H9 (cell line): ENCODE measurements around the gene DTX4. TPM values are rescaled to one million over a fixed set of nuclear protein-coding genes. Genes with fewer than 3 reads are reported as not detected.

Experiments
- DNase-seq: peaks from one replicate; pipeline ENCODE4 v3.0.0-alpha.2; 2017
- H2AFZ ChIP-seq: one replicate; pipeline ENCODE4 v1.6.1; 2013; ENCODE audit warnings: mild to moderate bottlenecking, low read length, control low read depth, moderate library complexity
- H2AK5ac ChIP-seq: 2 replicates; pipeline ENCODE4 v1.6.1; 2013; ENCODE audit warnings: low read length, control low read depth, mixed read lengths; ENCODE audit not compliant: insufficient read length
- H2BK120ac ChIP-seq: one replicate; pipeline ENCODE4 v1.6.1; 2013; ENCODE audit warnings: low read depth, mild to moderate bottlenecking, low read length, control low read depth, inconsistent platforms; ENCODE audit not compliant: poor library complexity, severe bottlenecking
- H2BK12ac ChIP-seq: 2 replicates; pipeline ENCODE4 v1.6.1; 2013; ENCODE audit warnings: low read length, control low read depth, mixed read lengths, low read depth; ENCODE audit not compliant: insufficient read length
- H2BK15ac ChIP-seq: 2 replicates; pipeline ENCODE4 v1.6.1; 2013; ENCODE audit warnings: low read depth, low read length, control low read depth
- H2BK20ac ChIP-seq: one replicate; pipeline ENCODE4 v1.6.1; 2013; ENCODE audit warnings: low read depth, mild to moderate bottlenecking, low read length, control low read depth, inconsistent platforms; ENCODE audit not compliant: poor library complexity, severe bottlenecking
- H2BK5ac ChIP-seq: 2 replicates; pipeline ENCODE4 v1.6.1; 2013; ENCODE audit warnings: low read length, control low read depth, mixed read lengths; ENCODE audit not compliant: insufficient read length
- H3K14ac ChIP-seq: 2 replicates; pipeline ENCODE4 v1.6.1; 2013; ENCODE audit warnings: low read length, control low read depth; ENCODE audit not compliant: insufficient read depth
- H3K18ac ChIP-seq: 2 replicates; pipeline ENCODE4 v1.6.1; 2013; ENCODE audit warnings: low read depth, mild to moderate bottlenecking, mixed read lengths, low read length, control low read depth; ENCODE audit not compliant: insufficient read length
- H3K23ac ChIP-seq: 2 replicates; pipeline ENCODE4 v1.6.1; 2013; ENCODE audit warnings: low read length, control low read depth, mixed read lengths, low read depth; ENCODE audit not compliant: insufficient read length
- H3K23me2 ChIP-seq: 2 replicates; pipeline ENCODE4 v1.6.1; 2013; ENCODE audit warnings: low read depth, mild to moderate bottlenecking, mixed read lengths, low read length, control low read depth; ENCODE audit not compliant: insufficient read length, poor library complexity, severe bottlenecking
- H3K27ac ChIP-seq: 2 replicates; pipeline ENCODE4 v1.5.1; 2013; ENCODE audit warnings: low read length, control low read depth, mixed read lengths, low read depth; ENCODE audit not compliant: insufficient read length
- H3K27me3 ChIP-seq: 2 replicates; pipeline ENCODE4 v1.6.1; 2013; ENCODE audit warnings: low read length, control low read depth, inconsistent platforms; ENCODE audit not compliant: insufficient read depth
- H3K4ac ChIP-seq: 2 replicates; pipeline ENCODE4 v1.6.1; 2013; ENCODE audit warnings: low read depth, mild to moderate bottlenecking, control low read depth, inconsistent platforms, low read length, moderate library complexity
- H3K4me1 ChIP-seq: 2 replicates; pipeline ENCODE4 v1.6.1; 2013; ENCODE audit warnings: low read length, control low read depth, inconsistent platforms; ENCODE audit not compliant: insufficient read depth
- H3K4me2 ChIP-seq: 2 replicates; pipeline ENCODE4 v1.6.1; 2013; ENCODE audit warnings: low read length, control low read depth, mixed read lengths; ENCODE audit not compliant: insufficient read length, insufficient read depth
- H3K56ac ChIP-seq: 2 replicates; pipeline ENCODE4 v1.6.1; 2013; ENCODE audit warnings: low read depth, mild to moderate bottlenecking, mixed read lengths, low read length, control low read depth; ENCODE audit not compliant: insufficient read length
- H3K79me1 ChIP-seq: 2 replicates; pipeline ENCODE4 v1.6.1; 2013; ENCODE audit warnings: low read depth, mild to moderate bottlenecking, moderate library complexity, low read length, control low read depth, inconsistent platforms; ENCODE audit not compliant: insufficient read depth, poor library complexity, severe bottlenecking
- H3K79me2 ChIP-seq: 2 replicates; pipeline ENCODE4 v1.6.1; 2013; ENCODE audit warnings: low read length, control low read depth, inconsistent platforms; ENCODE audit not compliant: insufficient read depth
- H3K9ac ChIP-seq: 2 replicates; pipeline ENCODE4 v1.6.1; 2013; ENCODE audit warnings: low read length, control low read depth, mixed read lengths; ENCODE audit not compliant: insufficient read length; ENCODE audit errors: extremely low read depth
- H3K9me3 ChIP-seq: one replicate; pipeline ENCODE4 v1.6.1; 2013; ENCODE audit warnings: low read depth, low read length, inconsistent platforms; ENCODE audit not compliant: control insufficient read depth
- H3T11ph ChIP-seq: one replicate; pipeline ENCODE4 v1.6.1; 2013; ENCODE audit warnings: mild to moderate bottlenecking, low read length, control low read depth, inconsistent platforms
- H4K20me1 ChIP-seq: one replicate; pipeline ENCODE4 v1.6.1; 2013; ENCODE audit not compliant: control insufficient read depth, insufficient read length, insufficient read depth
- H4K5ac ChIP-seq: 2 replicates; pipeline ENCODE4 v1.6.1; 2013; ENCODE audit warnings: low read depth, mild to moderate bottlenecking, mixed read lengths, low read length, control low read depth; ENCODE audit not compliant: insufficient read length
- H4K8ac ChIP-seq: replicated peaks from 2 replicates; pipeline ENCODE4 v1.6.1; 2013; ENCODE audit warnings: low read length, control low read depth, mixed read lengths, low read depth; ENCODE audit not compliant: insufficient read length
- H4K91ac ChIP-seq: 2 replicates; pipeline ENCODE4 v1.6.1; 2013; ENCODE audit warnings: low read depth, mild to moderate bottlenecking, moderate library complexity, mixed read lengths, low read length, control low read depth; ENCODE audit not compliant: insufficient read length
- H3K27ac Mint-ChIP-seq, 3 experiments: 2 replicates in 2 of 3; 3 replicates in 1 of 3; pipeline ENCODE4 v1.8.0; 2020 to 2021; ENCODE audit warnings: mixed read lengths in 3 of 3, mild to moderate bottlenecking in 1 of 3, moderate library complexity in 1 of 3
- H3K27me3 Mint-ChIP-seq: 2 replicates; pipeline ENCODE4 v1.8.0; 2021; ENCODE audit warnings: low read depth, mild to moderate bottlenecking, moderate library complexity, mixed read lengths
- H3K36me3 Mint-ChIP-seq, 3 experiments: 2 replicates in 2 of 3; 3 replicates in 1 of 3; pipeline ENCODE4 v1.8.0; 2020 to 2021; ENCODE audit warnings: low read depth in 3 of 3, mixed read lengths in 3 of 3; ENCODE audit not compliant: insufficient read depth in 1 of 3
- H3K4me1 Mint-ChIP-seq, 2 experiments: 2 replicates each; pipeline ENCODE4 v1.8.0; 2020; ENCODE audit warnings: mixed read lengths in 2 of 2
- H3K4me3 Mint-ChIP-seq, 2 experiments: 2 replicates in 1 of 2; 3 replicates in 1 of 2; pipeline ENCODE4 v1.8.0; 2020 to 2021; ENCODE audit warnings: mild to moderate bottlenecking in 2 of 2, mixed read lengths in 2 of 2, moderate library complexity in 1 of 2
- H3K9me3 Mint-ChIP-seq, 2 experiments: 2 replicates in 1 of 2; 3 replicates in 1 of 2; pipeline ENCODE4 v1.8.0; 2020; ENCODE audit warnings: mild to moderate bottlenecking in 2 of 2, mixed read lengths in 2 of 2, moderate library complexity in 1 of 2
- WGBS: extraction: QIAGEN DNeasy Blood & Tissue Kit; methylation state at CpG from one replicate; pipeline ENCODE4 v1.1.7; 2013; ENCODE audit warnings: missing lambda C conversion rate, low lambda C conversion rate, mixed read lengths; ENCODE audit not compliant: insufficient read length; ENCODE audit errors: extremely low coverage; 5-methylcytosine and 5-hydroxymethylcytosine counted together
- total RNA-seq: library from RNA; stranded (reverse); gene quantifications from 2 replicates; pipeline ENCODE4 v1.2.1, GENCODE V29; 2021
- TF ChIP-seq, protein P1 (sequence below): fragments of 200-600 bp; sonication (generic); conservative IDR thresholded peaks from 3 replicates; pipeline ENCODE4 v1.8.0; 2021; ENCODE audit warnings: antibody characterized with exemption, mild to moderate bottlenecking

DTX4 gene
- total RNA-seq, 1 experiment from 2014 or later: 13.0 TPM

DNA sequence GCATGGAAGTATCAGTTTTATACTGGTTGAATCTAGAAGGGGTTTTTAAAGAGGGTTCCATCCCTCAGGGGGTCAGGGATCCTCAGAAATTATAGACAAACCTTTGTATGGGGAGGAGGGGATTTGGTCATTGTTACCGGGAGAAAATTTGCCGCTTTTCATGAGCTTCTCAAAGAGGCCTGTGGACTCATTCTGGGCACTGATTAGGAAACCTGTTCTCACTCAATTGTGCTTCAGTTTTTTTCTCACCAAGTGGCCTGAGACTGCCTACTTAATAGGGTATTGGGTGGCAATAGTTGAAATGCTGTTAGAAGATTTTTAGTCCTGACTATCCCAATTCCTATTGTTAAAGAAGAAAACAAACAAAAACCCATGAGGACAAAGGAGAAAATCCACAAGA lies 26.8 kb downstream of the DTX4 start:
- WGBS: no CpG with 5 or more reads among the region's 2 CpGs

More for the DNA sequence above, 26.8 kb downstream of the DTX4 start:
- no peaks in the 10 kb centered on the region for H3K27me3 ChIP-seq
- H3K56ac ChIP-seq: no peak overlapping the region
- H3K79me1 ChIP-seq: no peaks in the 10 kb centered on the region
- H3K4me1 ChIP-seq: no peaks in the 10 kb centered on the region
- peaks cover 6% of the 10 kb centered on the region for H3K9me3 ChIP-seq
- no peaks in the 10 kb centered on the region; the same call in 1 of the 2 replicates for H3K79me2 ChIP-seq
- Mint-ChIP-seq H3K27me3 (no peaks in the 10 kb centered on the region), H3K36me3 (peaks cover 41 to 69% (median 46%) of the 10 kb centered on the region in 3 experiments), H3K4me1 (peaks cover 2 to 3% of the 10 kb centered on the region in 2 experiments; a peak in 2 of 4 replicates), H3K27ac (no peak overlapping the region), H3K4me3 (no peak overlapping the region), H3K9me3 (peaks cover 0 to 4% of the 10 kb centered on the region in 2 experiments; a peak in 3 of 5 replicates)
- H2AFZ ChIP-seq: no peak overlapping the region
- no peak overlapping the region for H3K23ac ChIP-seq
- H3K18ac ChIP-seq: no peak overlapping the region
- no peak overlapping the region for H4K91ac ChIP-seq
- TF ChIP-seq, protein P1, sequence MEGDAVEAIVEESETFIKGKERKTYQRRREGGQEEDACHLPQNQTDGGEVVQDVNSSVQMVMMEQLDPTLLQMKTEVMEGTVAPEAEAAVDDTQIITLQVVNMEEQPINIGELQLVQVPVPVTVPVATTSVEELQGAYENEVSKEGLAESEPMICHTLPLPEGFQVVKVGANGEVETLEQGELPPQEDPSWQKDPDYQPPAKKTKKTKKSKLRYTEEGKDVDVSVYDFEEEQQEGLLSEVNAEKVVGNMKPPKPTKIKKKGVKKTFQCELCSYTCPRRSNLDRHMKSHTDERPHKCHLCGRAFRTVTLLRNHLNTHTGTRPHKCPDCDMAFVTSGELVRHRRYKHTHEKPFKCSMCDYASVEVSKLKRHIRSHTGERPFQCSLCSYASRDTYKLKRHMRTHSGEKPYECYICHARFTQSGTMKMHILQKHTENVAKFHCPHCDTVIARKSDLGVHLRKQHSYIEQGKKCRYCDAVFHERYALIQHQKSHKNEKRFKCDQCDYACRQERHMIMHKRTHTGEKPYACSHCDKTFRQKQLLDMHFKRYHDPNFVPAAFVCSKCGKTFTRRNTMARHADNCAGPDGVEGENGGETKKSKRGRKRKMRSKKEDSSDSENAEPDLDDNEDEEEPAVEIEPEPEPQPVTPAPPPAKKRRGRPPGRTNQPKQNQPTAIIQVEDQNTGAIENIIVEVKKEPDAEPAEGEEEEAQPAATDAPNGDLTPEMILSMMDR: no peak
- no peaks in the 10 kb centered on the region for H4K20me1 ChIP-seq
- no peak overlapping the region for H3T11ph ChIP-seq
- no peak overlapping the region for H3K14ac ChIP-seq
- H3K9ac ChIP-seq: no peak overlapping the region
- no peak overlapping the region for H3K27ac ChIP-seq
- no peak overlapping the region for H2BK12ac ChIP-seq
- H4K8ac ChIP-seq: no peak overlapping the region
- H2BK5ac ChIP-seq: no peak overlapping the region
- H2AK5ac ChIP-seq: no peak overlapping the region
- H2BK15ac ChIP-seq: no peak overlapping the region
- no peak overlapping the region for H2BK20ac ChIP-seq
- DNase-seq: no peak
- no peak overlapping the region for H4K5ac ChIP-seq
- H3K23me2 ChIP-seq: no peaks in the 10 kb centered on the region
- H3K4ac ChIP-seq: no peak overlapping the region
- H2BK120ac ChIP-seq: no peak overlapping the region
- H3K4me2 ChIP-seq: no peak overlapping the region
